WTC11 (cell line): Measurements from ENCODE around the gene KRT32. TPM values are rescaled to one million over a fixed set of nuclear protein-coding genes. Genes with fewer than 3 reads are reported as not detected.

ENCODE experiments used
- ATAC-seq: fragments of 200-7000 bp; cut with Tn5 transposase; 2 replicates; pipeline ENCODE4 v1.10.0; 2021; ENCODE audit warnings: mild to moderate bottlenecking, moderate library complexity
- CTCF ChIA-PET: fragments of 300-600 bp; sonication (Branson Sonifier 250); formaldehyde crosslinking; loops from one replicate; lab custom pipeline; 2021; ENCODE audit warnings: antibody characterized with exemption; lab: Charles Lee
- POLR2A ChIA-PET: fragments of 350-600 bp; sonication (Branson Sonifier 250); formaldehyde crosslinking; loops from one replicate; lab custom pipeline; 2021; ENCODE audit warnings: antibody characterized with exemption; lab: Charles Lee
- DNase-seq: peaks from one replicate; pipeline ENCODE4 v3.0.0; 2021; ENCODE audit warnings: low spot score
- H3K27ac Mint-ChIP-seq: 2 replicates; pipeline ENCODE4 v1.8.0; 2021; ENCODE audit warnings: mixed read lengths
- H3K27me3 Mint-ChIP-seq: 2 replicates; pipeline ENCODE4 v1.8.0; 2021; ENCODE audit warnings: low read depth, mild to moderate bottlenecking, moderate library complexity, mixed read lengths
- H3K36me3 Mint-ChIP-seq: 2 replicates; pipeline ENCODE4 v1.8.0; 2021; ENCODE audit warnings: mixed read lengths
- H3K4me1 Mint-ChIP-seq: 2 replicates; pipeline ENCODE4 v1.8.0; 2022; ENCODE audit warnings: mixed read lengths
- H3K4me3 Mint-ChIP-seq: 2 replicates; pipeline ENCODE4 v1.8.0; 2021; ENCODE audit warnings: mild to moderate bottlenecking, moderate library complexity, mixed read lengths
- H3K9me3 Mint-ChIP-seq: 2 replicates; pipeline ENCODE4 v1.8.0; 2021; ENCODE audit warnings: mixed read lengths
- ATF1 ChIP-seq: sonication (generic); formaldehyde crosslinking; IDR thresholded peaks from 2 replicates; pipeline ENCODE4 v1.8.1; 2023; ENCODE audit warnings: mild to moderate bottlenecking, moderate library complexity, missing genetic modification reagents
- CREB1 ChIP-seq: sonication (generic); formaldehyde crosslinking; IDR thresholded peaks from 2 replicates; pipeline ENCODE4 v1.8.0; 2023; ENCODE audit warnings: mild to moderate bottlenecking, missing genetic modification reagents
- ESRRA ChIP-seq: sonication (generic); formaldehyde crosslinking; IDR thresholded peaks from 2 replicates; pipeline ENCODE4 v1.8.1; 2022; ENCODE audit warnings: mild to moderate bottlenecking, missing genetic modification reagents, borderline replicate concordance
- FOXK1 ChIP-seq: sonication (generic); formaldehyde crosslinking; IDR thresholded peaks from 2 replicates; pipeline ENCODE4 v1.8.0; 2022; ENCODE audit warnings: mild to moderate bottlenecking, moderate library complexity, missing genetic modification reagents
- IRF2 ChIP-seq: sonication (generic); formaldehyde crosslinking; IDR thresholded peaks from 2 replicates; pipeline ENCODE4 v1.8.0; 2022; ENCODE audit warnings: low read depth, missing genetic modification reagents, borderline replicate concordance
- JAZF1 ChIP-seq: fragments of 250-450 bp; sonication (Bioruptor Pico); IDR thresholded peaks from 2 replicates; pipeline ENCODE4 v1.9.0; 2021; ENCODE audit warnings: moderate library complexity, mild to moderate bottlenecking, inconsistent platforms
- MXD4 ChIP-seq: fragments of 250-450 bp; sonication (Bioruptor Pico); IDR thresholded peaks from 2 replicates; pipeline ENCODE4 v1.8.0; 2021; ENCODE audit warnings: mild to moderate bottlenecking, moderate library complexity, borderline replicate concordance
- NR3C1 ChIP-seq: sonication (generic); formaldehyde crosslinking; conservative IDR thresholded peaks from 2 replicates; pipeline ENCODE4 v1.8.1; 2023; ENCODE audit warnings: low read depth, mild to moderate bottlenecking, missing genetic modification reagents
- PREB ChIP-seq: sonication (generic); formaldehyde crosslinking; IDR thresholded peaks from 2 replicates; pipeline ENCODE4 v1.8.1; 2022; ENCODE audit warnings: mild to moderate bottlenecking, missing genetic modification reagents, moderate library complexity, borderline replicate concordance
- SMAD4 ChIP-seq: sonication (generic); formaldehyde crosslinking; IDR thresholded peaks from 2 replicates; pipeline ENCODE4 v1.8.0; 2022; ENCODE audit warnings: mild to moderate bottlenecking, missing genetic modification reagents
- SOX15 ChIP-seq: fragments of 250-450 bp; sonication (Bioruptor Pico); IDR thresholded peaks from 2 replicates; pipeline ENCODE4 v1.9.0; 2021; ENCODE audit warnings: mild to moderate bottlenecking
- ZBTB21 ChIP-seq: sonication (generic); formaldehyde crosslinking; IDR thresholded peaks from 2 replicates; pipeline ENCODE4 v1.8.1; 2023; ENCODE audit warnings: mild to moderate bottlenecking, missing genetic modification reagents, borderline replicate concordance
- ZBTB43 ChIP-seq: sonication (generic); formaldehyde crosslinking; IDR thresholded peaks from 2 replicates; pipeline ENCODE4 v1.8.1; 2023; ENCODE audit warnings: mild to moderate bottlenecking, missing genetic modification reagents
- ZNF138 ChIP-seq: sonication (generic); formaldehyde crosslinking; conservative IDR thresholded peaks from 2 replicates; pipeline ENCODE4 v1.8.1; 2022; ENCODE audit warnings: mild to moderate bottlenecking, moderate library complexity, missing genetic modification reagents
- ZNF317 ChIP-seq: sonication (generic); formaldehyde crosslinking; IDR thresholded peaks from 2 replicates; pipeline ENCODE4 v1.8.1; 2023; ENCODE audit warnings: low read depth, mild to moderate bottlenecking, moderate library complexity, missing genetic modification reagents, borderline replicate concordance
- ZNF396 ChIP-seq: fragments of 250-450 bp; sonication (Bioruptor Pico); IDR thresholded peaks from 2 replicates; pipeline ENCODE4 v1.8.0; 2021; ENCODE audit warnings: mild to moderate bottlenecking, moderate library complexity, borderline replicate concordance
- ZSCAN18 ChIP-seq: fragments of 250-450 bp; sonication (Bioruptor Pico); IDR thresholded peaks from 2 replicates; pipeline ENCODE4 v2.1.2; 2022; ENCODE audit warnings: mild to moderate bottlenecking, moderate library complexity
- total RNA-seq: library from RNA; stranded (reverse); gene quantifications from 3 replicates; pipeline ENCODE4 v1.2.3, GENCODE V29; 2021
- TF ChIP-seq, protein P1 (sequence below): sonication (generic); formaldehyde crosslinking; IDR thresholded peaks from 2 replicates; pipeline ENCODE4 v1.8.1; 2022; ENCODE audit warnings: missing genetic modification reagents, borderline replicate concordance
- TF ChIP-seq, protein P2 (sequence below): sonication (generic); formaldehyde crosslinking; IDR thresholded peaks from 2 replicates; pipeline ENCODE4 v1.8.0; 2022; ENCODE audit warnings: missing genetic modification reagents
- TF ChIP-seq, protein P3 (sequence below): sonication (generic); formaldehyde crosslinking; IDR thresholded peaks from 2 replicates; pipeline ENCODE4 v1.8.1; 2023; ENCODE audit warnings: mild to moderate bottlenecking, missing genetic modification reagents, borderline replicate concordance

Gene KRT32
- total RNA-seq, 1 experiment from 2014 or later: not detected

DNA sequence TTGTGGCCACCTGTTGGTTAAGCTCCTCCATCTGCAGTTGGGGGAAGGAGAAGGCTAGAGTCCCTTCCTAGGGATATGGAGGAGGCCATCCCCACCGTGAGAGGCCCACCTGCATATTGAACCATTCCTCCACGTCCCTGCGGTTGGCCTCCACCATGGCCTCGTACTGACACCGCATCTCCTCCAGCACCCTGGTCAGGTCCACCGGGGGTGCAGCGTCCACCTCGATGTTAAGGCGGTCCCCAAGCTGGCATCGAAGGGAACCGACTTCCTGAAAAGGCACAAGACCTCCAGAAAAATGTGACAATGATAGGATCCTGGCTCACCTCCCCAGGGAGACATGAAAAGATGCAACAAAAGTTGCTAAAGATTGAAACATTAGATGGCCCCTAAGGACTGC lies 3.0 kb downstream of the KRT32 start (continued):
- TF ChIP-seq ZNF396 (CRISPR knock-in tag) (no peak), ZBTB21 (CRISPR knock-in tag) (no peak), CREB1 (CRISPR knock-in tag) (no peak)

DNA sequence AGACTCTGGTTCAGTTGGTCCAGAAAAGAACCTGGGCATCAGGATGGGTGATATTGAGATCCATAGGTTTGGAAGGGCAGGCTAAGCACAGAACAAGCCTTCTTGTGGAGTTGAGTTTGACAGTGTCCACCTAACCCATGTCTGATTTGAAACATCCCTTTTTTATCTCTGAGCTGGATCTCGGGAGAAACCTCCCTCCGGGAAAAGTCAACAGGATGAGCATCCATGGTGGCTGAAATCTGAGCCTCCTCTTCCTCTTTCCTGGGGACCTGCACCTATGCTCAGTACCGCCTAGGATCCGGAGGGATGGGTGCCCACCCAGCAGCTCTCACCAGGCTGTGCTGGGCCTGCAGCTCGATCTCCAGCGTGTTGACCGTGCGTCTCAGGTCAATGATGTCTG lies 3.4 kb downstream of the KRT32 start:
- no peak for ATAC-seq
- H3K27me3 Mint-ChIP-seq: peaks cover 5% of the 10 kb centered on the region
- TF ChIP-seq MXD4 (CRISPR knock-in tag) (no peak), ATF1 (CRISPR knock-in tag) (no peak), ZBTB43 (CRISPR knock-in tag) (no peak), FOXK1 (no peak), SOX15 (CRISPR knock-in tag) (no peak), SMAD4 (CRISPR knock-in tag) (no peak), IRF2 (CRISPR knock-in tag) (no peak), ZSCAN18 (CRISPR knock-in tag) (no peak), JAZF1 (CRISPR knock-in tag) (no peak)
- TF ChIP-seq, all 79 proteins: peak for 0
- Mint-ChIP-seq H3K9me3 (peaks cover 15% of the 10 kb centered on the region), H3K4me1 (no peaks in the 10 kb centered on the region), H3K4me3 (no peak overlapping the region), H3K36me3 (no peaks in the 10 kb centered on the region), H3K27ac (no peak overlapping the region)
- CTCF ChIA-PET: interaction anchor here (1.3 to 1.6 kb wide), 2 partner anchors 85 to 199 kb away, joined by 4 to 6 read pairs; no protein-coding TSS in a partner anchor
- DNase-seq: no peak
- POLR2A ChIA-PET: no interaction called here

GRCh38 chr17:41462705-41463104 lies 4.5 kb downstream of the KRT32 start:
- Mint-ChIP-seq H3K27ac (no peak overlapping the region), H3K4me3 (no peak overlapping the region), H3K36me3 (no peaks in the 10 kb centered on the region), H3K27me3 (peaks cover 5% of the 10 kb centered on the region), H3K4me1 (no peaks in the 10 kb centered on the region), H3K9me3 (peaks cover 6% of the 10 kb centered on the region; the same call in 1 of the 2 replicates)
- POLR2A ChIA-PET: no interaction called here
- no peak for ATAC-seq
- CTCF ChIA-PET: interaction anchor here (1.4 to 2.8 kb wide), 4 partner anchors 24 to 200 kb away, joined by 4 to 12 read pairs (median 8); no protein-coding TSS in a partner anchor
- no peak for DNase-seq
- TF ChIP-seq PREB (no peak), NR3C1 (CRISPR knock-in tag) (no peak), ZNF138 (CRISPR knock-in tag) (no peak), ESRRA (CRISPR knock-in tag) (no peak), ZNF317 (no peak), ATF1 (CRISPR knock-in tag) (no peak)
- TF ChIP-seq, protein P1, sequence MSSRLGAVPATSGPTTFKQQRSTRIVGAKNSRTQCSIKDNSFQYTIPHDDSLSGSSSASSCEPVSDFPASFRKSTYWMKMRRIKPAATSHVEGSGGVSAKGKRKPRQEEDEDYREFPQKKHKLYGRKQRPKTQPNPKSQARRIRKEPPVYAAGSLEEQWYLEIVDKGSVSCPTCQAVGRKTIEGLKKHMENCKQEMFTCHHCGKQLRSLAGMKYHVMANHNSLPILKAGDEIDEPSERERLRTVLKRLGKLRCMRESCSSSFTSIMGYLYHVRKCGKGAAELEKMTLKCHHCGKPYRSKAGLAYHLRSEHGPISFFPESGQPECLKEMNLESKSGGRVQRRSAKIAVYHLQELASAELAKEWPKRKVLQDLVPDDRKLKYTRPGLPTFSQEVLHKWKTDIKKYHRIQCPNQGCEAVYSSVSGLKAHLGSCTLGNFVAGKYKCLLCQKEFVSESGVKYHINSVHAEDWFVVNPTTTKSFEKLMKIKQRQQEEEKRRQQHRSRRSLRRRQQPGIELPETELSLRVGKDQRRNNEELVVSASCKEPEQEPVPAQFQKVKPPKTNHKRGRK (CRISPR knock-in tag): no peak
- TF ChIP-seq, protein P2, sequence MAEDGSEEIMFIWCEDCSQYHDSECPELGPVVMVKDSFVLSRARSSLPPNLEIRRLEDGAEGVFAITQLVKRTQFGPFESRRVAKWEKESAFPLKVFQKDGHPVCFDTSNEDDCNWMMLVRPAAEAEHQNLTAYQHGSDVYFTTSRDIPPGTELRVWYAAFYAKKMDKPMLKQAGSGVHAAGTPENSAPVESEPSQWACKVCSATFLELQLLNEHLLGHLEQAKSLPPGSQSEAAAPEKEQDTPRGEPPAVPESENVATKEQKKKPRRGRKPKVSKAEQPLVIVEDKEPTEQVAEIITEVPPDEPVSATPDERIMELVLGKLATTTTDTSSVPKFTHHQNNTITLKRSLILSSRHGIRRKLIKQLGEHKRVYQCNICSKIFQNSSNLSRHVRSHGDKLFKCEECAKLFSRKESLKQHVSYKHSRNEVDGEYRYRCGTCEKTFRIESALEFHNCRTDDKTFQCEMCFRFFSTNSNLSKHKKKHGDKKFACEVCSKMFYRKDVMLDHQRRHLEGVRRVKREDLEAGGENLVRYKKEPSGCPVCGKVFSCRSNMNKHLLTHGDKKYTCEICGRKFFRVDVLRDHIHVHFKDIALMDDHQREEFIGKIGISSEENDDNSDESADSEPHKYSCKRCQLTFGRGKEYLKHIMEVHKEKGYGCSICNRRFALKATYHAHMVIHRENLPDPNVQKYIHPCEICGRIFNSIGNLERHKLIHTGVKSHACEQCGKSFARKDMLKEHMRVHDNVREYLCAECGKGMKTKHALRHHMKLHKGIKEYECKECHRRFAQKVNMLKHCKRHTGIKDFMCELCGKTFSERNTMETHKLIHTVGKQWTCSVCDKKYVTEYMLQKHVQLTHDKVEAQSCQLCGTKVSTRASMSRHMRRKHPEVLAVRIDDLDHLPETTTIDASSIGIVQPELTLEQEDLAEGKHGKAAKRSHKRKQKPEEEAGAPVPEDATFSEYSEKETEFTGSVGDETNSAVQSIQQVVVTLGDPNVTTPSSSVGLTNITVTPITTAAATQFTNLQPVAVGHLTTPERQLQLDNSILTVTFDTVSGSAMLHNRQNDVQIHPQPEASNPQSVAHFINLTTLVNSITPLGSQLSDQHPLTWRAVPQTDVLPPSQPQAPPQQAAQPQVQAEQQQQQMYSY: no peak
- TF ChIP-seq, protein P3, sequence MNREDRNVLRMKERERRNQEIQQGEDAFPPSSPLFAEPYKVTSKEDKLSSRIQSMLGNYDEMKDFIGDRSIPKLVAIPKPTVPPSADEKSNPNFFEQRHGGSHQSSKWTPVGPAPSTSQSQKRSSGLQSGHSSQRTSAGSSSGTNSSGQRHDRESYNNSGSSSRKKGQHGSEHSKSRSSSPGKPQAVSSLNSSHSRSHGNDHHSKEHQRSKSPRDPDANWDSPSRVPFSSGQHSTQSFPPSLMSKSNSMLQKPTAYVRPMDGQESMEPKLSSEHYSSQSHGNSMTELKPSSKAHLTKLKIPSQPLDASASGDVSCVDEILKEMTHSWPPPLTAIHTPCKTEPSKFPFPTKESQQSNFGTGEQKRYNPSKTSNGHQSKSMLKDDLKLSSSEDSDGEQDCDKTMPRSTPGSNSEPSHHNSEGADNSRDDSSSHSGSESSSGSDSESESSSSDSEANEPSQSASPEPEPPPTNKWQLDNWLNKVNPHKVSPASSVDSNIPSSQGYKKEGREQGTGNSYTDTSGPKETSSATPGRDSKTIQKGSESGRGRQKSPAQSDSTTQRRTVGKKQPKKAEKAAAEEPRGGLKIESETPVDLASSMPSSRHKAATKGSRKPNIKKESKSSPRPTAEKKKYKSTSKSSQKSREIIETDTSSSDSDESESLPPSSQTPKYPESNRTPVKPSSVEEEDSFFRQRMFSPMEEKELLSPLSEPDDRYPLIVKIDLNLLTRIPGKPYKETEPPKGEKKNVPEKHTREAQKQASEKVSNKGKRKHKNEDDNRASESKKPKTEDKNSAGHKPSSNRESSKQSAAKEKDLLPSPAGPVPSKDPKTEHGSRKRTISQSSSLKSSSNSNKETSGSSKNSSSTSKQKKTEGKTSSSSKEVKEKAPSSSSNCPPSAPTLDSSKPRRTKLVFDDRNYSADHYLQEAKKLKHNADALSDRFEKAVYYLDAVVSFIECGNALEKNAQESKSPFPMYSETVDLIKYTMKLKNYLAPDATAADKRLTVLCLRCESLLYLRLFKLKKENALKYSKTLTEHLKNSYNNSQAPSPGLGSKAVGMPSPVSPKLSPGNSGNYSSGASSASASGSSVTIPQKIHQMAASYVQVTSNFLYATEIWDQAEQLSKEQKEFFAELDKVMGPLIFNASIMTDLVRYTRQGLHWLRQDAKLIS: no peak
